GM12878 (cell line): Measurements from ENCODE around the gene RAC2. TPM values are rescaled to one million over a fixed set of nuclear protein-coding genes. Genes with fewer than 3 reads are reported as not detected.

ENCODE experiments used
- ATAC-seq: fragments of 200-7000 bp; cut with Tn5 transposase; 3 replicates; pipeline ENCODE4 v1.9.1; 2020; ENCODE audit warnings: mild to moderate bottlenecking, moderate library complexity
- BruUV-seq: library from RNA; stranded (reverse); fragments of 400-500 nt; replicated peaks from 2 replicates; lab custom pipeline; 2021; lab: Mats Ljungman, UMichigan
- CTCF ChIA-PET: fragments of 300-600 bp; sonication (Branson Sonifier 250); formaldehyde crosslinking; extraction: SDS; loops from one replicate; lab custom pipeline; 2021; ENCODE audit warnings: inconsistent platforms; lab: Yijun Ruan, JAX
- POLR2A ChIA-PET: fragments of 350-600 bp; formaldehyde crosslinking; extraction: SDS; loops from one replicate; lab custom pipeline; 2021; ENCODE audit warnings: inconsistent platforms; lab: Charles Lee
- RAD21 ChIA-PET: fragments of 300-600 bp; sonication (Branson Sonifier 250); formaldehyde crosslinking; loops from one replicate; lab custom pipeline; 2023; ENCODE audit warnings: antibody characterized with exemption; ENCODE audit not compliant: unreplicated experiment; lab: Charles Lee
- SMC1A ChIA-PET: fragments of 300-600 bp; sonication (Branson Sonifier 250); formaldehyde crosslinking; loops from one replicate; lab custom pipeline; 2023; ENCODE audit not compliant: unreplicated experiment, uncharacterized antibody; lab: Charles Lee
- DNase-seq: peaks from one replicate; pipeline ENCODE4 v3.0.0-alpha.2; 2011; ENCODE audit warnings: low read depth, low spot score
- FAIRE-seq: peaks from 3 replicates; lab custom pipeline; 2011; peaks lifted over from hg19 to GRCh38; lab: Jason Lieb, UNC
- H2AFZ ChIP-seq: 2 replicates; pipeline ENCODE4 v1.6.0; 2011; ENCODE audit warnings: low read depth, low read length, control low read depth; ENCODE audit not compliant: control insufficient read depth
- H3K27ac ChIP-seq: 2 replicates; pipeline ENCODE4 v1.5.1; 2011; ENCODE audit warnings: control low read depth; ENCODE audit not compliant: control insufficient read depth, insufficient read depth
- H3K27me3 ChIP-seq, 2 experiments: replicated peaks in 1 of 2; 2 replicates each; pipeline versions ENCODE4 v1.6.0 to v1.6.1; 2011; ENCODE audit warnings: low read length in 1 of 2; ENCODE audit not compliant: control insufficient read depth in 2 of 2, insufficient read depth in 2 of 2
- H3K36me3 ChIP-seq, 2 experiments: 2 replicates each; pipeline ENCODE4 v1.5.1; 2011; ENCODE audit warnings: low read length in 1 of 2; ENCODE audit not compliant: control insufficient read depth in 2 of 2, insufficient read depth in 2 of 2
- H3K4me1 ChIP-seq: 2 replicates; pipeline ENCODE4 v1.6.1; 2011; ENCODE audit warnings: mild to moderate bottlenecking, low read length, moderate library complexity, mixed read lengths; ENCODE audit not compliant: control insufficient read depth, insufficient read depth
- H3K4me2 ChIP-seq: 2 replicates; pipeline ENCODE4 v1.6.0; 2011; ENCODE audit warnings: control low read depth; ENCODE audit not compliant: control insufficient read depth, insufficient read depth
- H3K4me3 ChIP-seq: fragments of 200-600 bp; sonication (generic); 2 replicates; pipeline ENCODE4 v1.5.1; 2016
- H3K79me2 ChIP-seq: 2 replicates; pipeline ENCODE4 v1.6.0; 2011; ENCODE audit warnings: low read length; ENCODE audit not compliant: control insufficient read depth, insufficient read depth
- H3K9ac ChIP-seq: 2 replicates; pipeline ENCODE4 v1.8.0; 2011; ENCODE audit warnings: low read length, control low read depth, mixed read lengths; ENCODE audit not compliant: control insufficient read depth, insufficient read depth
- H3K9me3 ChIP-seq: replicated peaks from 3 replicates; pipeline ENCODE4 v1.5.1; 2011; ENCODE audit warnings: mild to moderate bottlenecking, low read length; ENCODE audit not compliant: control insufficient read depth, insufficient read depth
- H4K20me1 ChIP-seq: 2 replicates; pipeline ENCODE4 v1.6.0; 2011; ENCODE audit not compliant: control insufficient read depth, insufficient read depth
- BCLAF1 ChIP-seq: fragments of 450-650 bp; IDR thresholded peaks from 2 replicates; pipeline ENCODE4 v1.6.1; 2017; ENCODE audit warnings: antibody characterized with exemption, mild to moderate bottlenecking, moderate library complexity
- CBX3 ChIP-seq: fragments of 200-600 bp; sonication (generic); IDR thresholded peaks from 2 replicates; pipeline ENCODE4 v1.6.1; 2016; ENCODE audit warnings: low read depth, borderline replicate concordance
- CREB1 ChIP-seq: IDR thresholded peaks from 2 replicates; pipeline ENCODE4 v1.6.1; 2012; ENCODE audit warnings: low read depth, mild to moderate bottlenecking, inconsistent platforms
- NBN ChIP-seq: fragments of 450-650 bp; IDR thresholded peaks from 2 replicates; pipeline ENCODE4 v1.6.1; 2016
- NFYB ChIP-seq: IDR thresholded peaks from 2 replicates; pipeline ENCODE4 v1.6.1; 2011; ENCODE audit warnings: low read depth, mild to moderate bottlenecking, low read length, improper control_type of control experiment, moderate library complexity; ENCODE audit not compliant: insufficient read depth
- NRF1 ChIP-seq: conservative IDR thresholded peaks from 2 replicates; pipeline ENCODE4 v1.6.1; 2011; ENCODE audit warnings: mild to moderate bottlenecking, low read depth, low read length, improper control_type of control experiment
- SMAD5 ChIP-seq: IDR thresholded peaks from 2 replicates; pipeline ENCODE4 v1.6.1; 2016; ENCODE audit warnings: antibody characterized with exemption, low read depth
- WGBS: methylation state at CpG from one replicate; pipeline ENCODE4 v1.1.6; 2016; ENCODE audit warnings: low lambda C conversion rate; ENCODE audit not compliant: insufficient replicate concordance, insufficient coverage; ENCODE audit errors: missing lambda C conversion rate; 5-methylcytosine and 5-hydroxymethylcytosine counted together
- in situ Hi-C: fragments of 300-500 bp; cut with MboI; formaldehyde crosslinking; loops from 9 replicates; pipeline ENCODE4 v1.14.3; 2018; ENCODE audit warnings: mixed read lengths
- intact Hi-C: fragments of 100-400 bp; cut with micrococcal nuclease; formaldehyde crosslinking; loops from one replicate; pipeline ENCODE4 v1.14.2; 2022; ENCODE audit not compliant: unreplicated experiment
- polyA plus RNA-seq, 11 experiments: library from polyadenylated mRNA; depleted of rRNA in 4 of 11; unstranded in 6 of 11; stranded (reverse) in 5 of 11; fragments of >200 nt; fragmentation: Nextera tagmentation in 4 of 11; fragmentation: Illumina TruSeq in 1 of 11; extraction: Ambion mirVana in 4 of 11; extraction: Trizol in 1 of 11; gene quantifications; 1 replicate in 1 of 11; 2 replicates in 10 of 11; pipeline versions ENCODE4 v1.2.1 to v1.2.3, GENCODE V29; 2011 to 2016; ENCODE audit warnings: inconsistent platforms in 2 of 11, missing spikeins in 2 of 11, low read depth in 1 of 11
- total RNA-seq, 4 experiments: library from RNA; depleted of rRNA in 3 of 4; stranded (reverse); fragments of >200 nt in 3 of 4; fragmentation: Illumina TruSeq in 1 of 4; extraction: Trizol in 1 of 4; gene quantifications; 2 replicates each; pipeline versions ENCODE4 v1.2.1 to v1.2.3, GENCODE V29; 2013 to 2021
- TF ChIP-seq, protein P1 (sequence below): IDR thresholded peaks from 2 replicates; pipeline ENCODE4 v1.6.1; 2011; ENCODE audit warnings: borderline replicate concordance, low read depth, mild to moderate bottlenecking, moderate library complexity, mixed read lengths, low read length; ENCODE audit not compliant: insufficient read depth; ENCODE audit errors: extremely low read length

The RAC2 gene
- total and polyA plus RNA-seq, 10 of the 15 experiments (the other 5 are each of a cell fraction or from before 2014, with no cell fraction given): 102 to 386 (median 304) TPM

DNA sequence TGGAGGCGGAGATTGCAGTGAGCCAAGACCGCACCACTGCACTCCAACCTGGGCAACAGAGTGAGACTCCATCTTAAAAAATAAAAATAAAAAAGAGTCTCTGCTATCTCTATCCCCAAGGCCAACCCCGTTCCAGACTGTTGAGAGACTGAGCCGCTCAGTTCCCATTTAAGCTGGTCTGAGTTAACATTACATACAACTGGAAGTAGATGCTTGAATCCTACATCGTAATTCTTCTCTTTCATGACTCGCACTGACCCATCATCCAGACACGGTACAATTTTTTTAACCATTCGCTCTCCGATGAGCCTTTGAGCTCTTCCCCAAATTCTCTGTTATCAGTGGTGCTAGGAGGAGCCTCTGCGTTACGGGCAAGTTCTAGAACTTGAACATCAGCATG lies 33.3 kb upstream of the RAC2 start (continued):
- TF ChIP-seq BCLAF1 (no peak), SMAD5 (no peak), NRF1 (no peak), CREB1 (no peak), CBX3 (no peak), NBN (no peak)

DNA sequence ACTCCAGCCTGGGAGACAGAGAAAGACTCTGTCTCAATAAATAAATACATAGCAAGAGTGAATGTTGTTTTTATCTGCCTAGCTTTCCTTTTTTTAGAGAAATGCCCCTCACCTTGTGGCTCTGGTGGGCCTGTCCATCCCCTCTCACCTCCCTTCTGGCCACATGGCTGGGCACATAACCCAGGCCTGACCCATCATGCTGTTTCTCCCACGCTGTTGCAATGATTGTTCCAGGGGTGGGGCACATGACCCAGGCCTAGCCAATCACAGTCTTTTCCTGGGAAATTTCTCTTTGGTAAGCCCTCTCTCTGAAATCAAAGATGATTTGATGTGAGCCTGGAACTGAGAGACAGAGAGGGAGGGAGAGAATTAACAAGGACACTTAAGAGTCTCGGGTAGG lies 32.7 kb upstream of the RAC2 start:
- RAD21 ChIA-PET: interaction anchor here (0.5 to 1.2 kb wide), 2 partner anchors 9 to 17 kb away, joined by 3 read pairs; no protein-coding TSS in a partner anchor
- no peak overlapping the region for H3K4me3 ChIP-seq
- H3K27me3 ChIP-seq: no peaks in the 10 kb centered on the region
- SMC1A ChIA-PET: interaction anchor here (1.0 kb wide), 1 partner anchor 9 kb away, joined by 4 read pairs; no protein-coding TSS in a partner anchor
- H3K9me3 ChIP-seq: no peaks in the 10 kb centered on the region
- DNase-seq (no peak), FAIRE-seq (no peak), ATAC-seq (no peak)
- peaks cover 30% of the 10 kb centered on the region for H3K4me1 ChIP-seq
- no peak overlapping the region for H3K9ac ChIP-seq
- H3K79me2 ChIP-seq: no peaks in the 10 kb centered on the region; the same call in 1 of the 2 replicates
- BruUV-seq: no TSS peak
- no peak overlapping the region for H3K4me2 ChIP-seq
- 93% methylated on average over 2 of the region's 2 CpGs for WGBS
- H4K20me1 ChIP-seq: no peaks in the 10 kb centered on the region
- POLR2A ChIA-PET: interaction anchor here (1.0 kb wide), 1 partner anchor 33 kb away, joined by 4 read pairs; no protein-coding TSS in a partner anchor
- no peak overlapping the region for H2AFZ ChIP-seq
- in situ Hi-C loops: no loop called here
- intact Hi-C loops: no loop called here
- TF ChIP-seq, protein P1, sequence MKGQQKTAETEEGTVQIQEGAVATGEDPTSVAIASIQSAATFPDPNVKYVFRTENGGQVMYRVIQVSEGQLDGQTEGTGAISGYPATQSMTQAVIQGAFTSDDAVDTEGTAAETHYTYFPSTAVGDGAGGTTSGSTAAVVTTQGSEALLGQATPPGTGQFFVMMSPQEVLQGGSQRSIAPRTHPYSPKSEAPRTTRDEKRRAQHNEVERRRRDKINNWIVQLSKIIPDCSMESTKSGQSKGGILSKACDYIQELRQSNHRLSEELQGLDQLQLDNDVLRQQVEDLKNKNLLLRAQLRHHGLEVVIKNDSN: peak; percentile 60
- TF ChIP-seq BCLAF1: no peak
- TF ChIP-seq NFYB: 0 out of 2 replicates have a peak, but pooled peaks have one; percentile 35
- H3K27ac ChIP-seq: no peak overlapping the region
- CTCF ChIA-PET: interaction anchor here (0.6 to 11.1 kb wide), 5 partner anchors 6 to 67 kb away, joined by 3 to 124 read pairs (median 3); no protein-coding TSS in a partner anchor
- no peaks in the 10 kb centered on the region for H3K36me3 ChIP-seq
